Ishikawa (cell line): Measurements from ENCODE around the gene NXT1.

Experiments used
- CEBPB ChIP-seq: IDR thresholded peaks from 2 replicates; pipeline ENCODE4 v1.6.1; 2012
- CREB1 ChIP-seq: IDR thresholded peaks from 2 replicates; pipeline ENCODE4 v1.6.1; 2012; ENCODE audit warnings: low read depth
- EGR1 ChIP-seq: IDR thresholded peaks from 2 replicates; pipeline ENCODE4 v1.6.1; 2012
- EP300 ChIP-seq: IDR thresholded peaks from 2 replicates; pipeline ENCODE4 v1.6.1; 2012; ENCODE audit warnings: borderline replicate concordance
- FOXM1 ChIP-seq: IDR thresholded peaks from 2 replicates; pipeline ENCODE4 v1.6.1; 2012; ENCODE audit warnings: low read depth, borderline replicate concordance
- MAX ChIP-seq: IDR thresholded peaks from 2 replicates; pipeline ENCODE4 v1.6.1; 2012
- NFIC ChIP-seq: IDR thresholded peaks from 2 replicates; pipeline ENCODE4 v1.6.1; 2012
- RAD21 ChIP-seq: IDR thresholded peaks from 2 replicates; pipeline ENCODE4 v1.6.1; 2012; ENCODE audit warnings: low read depth
- REST ChIP-seq: IDR thresholded peaks from 2 replicates; pipeline ENCODE4 v1.6.1; 2012; ENCODE audit warnings: low read depth, mild to moderate bottlenecking
- TAF1 ChIP-seq: IDR thresholded peaks from 2 replicates; pipeline ENCODE4 v1.6.1; 2012; ENCODE audit warnings: low read depth, mild to moderate bottlenecking
- TCF12 ChIP-seq: IDR thresholded peaks from 2 replicates; pipeline ENCODE4 v1.6.1; 2012; ENCODE audit warnings: low read depth
- TEAD4 ChIP-seq: IDR thresholded peaks from 2 replicates; pipeline ENCODE4 v1.6.1; 2012
- USF1 ChIP-seq: IDR thresholded peaks from 2 replicates; pipeline ENCODE4 v1.6.1; 2012
- YY1 ChIP-seq: IDR thresholded peaks from 2 replicates; pipeline ENCODE4 v1.6.1; 2012; ENCODE audit warnings: low read depth
- ZBTB7A ChIP-seq: IDR thresholded peaks from 2 replicates; pipeline ENCODE4 v1.6.1; 2012; ENCODE audit warnings: low read depth

NXT1 gene

GRCh38 chr20:23356203-23356602 is 5.6 kb downstream of the NXT1 start:
- no peak for TF ChIP-seq NFIC
- TF ChIP-seq USF1: no peak
- no peak for TF ChIP-seq ZBTB7A
- TF ChIP-seq EP300: no peak
- TF ChIP-seq TCF12: no peak
- TF ChIP-seq MAX: no peak
- TF ChIP-seq CREB1: no peak
- no peak for TF ChIP-seq RAD21
- TF ChIP-seq FOXM1: no peak
- TF ChIP-seq EGR1: no peak

- no peak for TF ChIP-seq EGR1
- TF ChIP-seq RAD21: no peak
- peak; percentile 93 for TF ChIP-seq CREB1
- peak; percentile 44; the same call in 1 of the 2 replicates for TF ChIP-seq TCF12
- TF ChIP-seq TAF1: peak; percentile 63
- TF ChIP-seq FOXM1: no peak
- peak; percentile 95 for TF ChIP-seq USF1
- TF ChIP-seq YY1: no peak
- TF ChIP-seq TEAD4: no peak; the same call in 1 of the 2 replicates
- TF ChIP-seq CEBPB: no peak
- TF ChIP-seq EP300: peak; percentile 24; the same call in 1 of the 2 replicates
- peak; percentile 79 for TF ChIP-seq MAX
- TF ChIP-seq NFIC: peak; percentile 48; the same call in 1 of the 2 replicates
- TF ChIP-seq REST: no peak
- TF ChIP-seq ZBTB7A: no peak
Measured at GRCh38 chr20:23357767-23358562, 7.4 kb downstream of the NXT1 start.

- TF ChIP-seq TEAD4 (no peak), NFIC (no peak), CREB1 (no peak), ZBTB7A (no peak), USF1 (no peak), REST (no peak), EP300 (no peak), YY1 (no peak), FOXM1 (no peak), CEBPB (no peak), EGR1 (no peak), MAX (no peak), TCF12 (no peak)
Measured at GRCh38 chr20:23358563-23358906, 7.9 kb downstream of the NXT1 start.

GRCh38 chr20:23358923-23359593 is 8.5 kb downstream of the NXT1 start:
- TF ChIP-seq NFIC: no peak
- TF ChIP-seq CREB1: no peak
- TF ChIP-seq FOXM1: no peak
- no peak for TF ChIP-seq REST
- no peak for TF ChIP-seq TEAD4
- no peak for TF ChIP-seq EP300
- TF ChIP-seq TAF1: no peak
